Loucy (cell line): ENCODE data around the gene TMEM17.

Experiments
- H2AFZ ChIP-seq: fragments of 200-600 bp; sonication (generic); 2 replicates; pipeline ENCODE4 v1.6.0; 2016; ENCODE audit warnings: antibody characterized with exemption, mild to moderate bottlenecking, low read length, moderate library complexity
- H3F3A ChIP-seq: fragments of 200-600 bp; 2 replicates; pipeline ENCODE4 v1.6.0; 2016; ENCODE audit warnings: antibody characterized with exemption, low read depth, mild to moderate bottlenecking
- H3K27me3 ChIP-seq: fragments of 200-600 bp; sonication (generic); 2 replicates; pipeline ENCODE4 v1.6.1; 2014; ENCODE audit warnings: low read length, mild to moderate bottlenecking; ENCODE audit not compliant: insufficient read depth, poor library complexity, severe bottlenecking
- H3K36me3 ChIP-seq: fragments of 200-600 bp; sonication (generic); 2 replicates; pipeline ENCODE4 v1.6.1; 2016; ENCODE audit warnings: low read length; ENCODE audit not compliant: insufficient read depth
- H3K4me1 ChIP-seq: fragments of 200-600 bp; sonication (generic); 2 replicates; pipeline ENCODE4 v1.5.1; 2014; ENCODE audit warnings: low read length, mild to moderate bottlenecking; ENCODE audit not compliant: insufficient read depth, poor library complexity, severe bottlenecking
- H3K4me2 ChIP-seq: fragments of 200-600 bp; sonication (generic); 2 replicates; pipeline ENCODE4 v1.6.0; 2014; ENCODE audit warnings: antibody characterized with exemption, low read length, low read depth, mild to moderate bottlenecking; ENCODE audit not compliant: poor library complexity, severe bottlenecking
- H3K4me3 ChIP-seq: fragments of 200-600 bp; sonication (generic); 2 replicates; pipeline ENCODE4 v1.5.1; 2014; ENCODE audit warnings: low read length, mild to moderate bottlenecking, mixed read lengths; ENCODE audit not compliant: poor library complexity, severe bottlenecking
- H3K79me2 ChIP-seq: fragments of 200-600 bp; sonication (generic); 2 replicates; pipeline ENCODE4 v1.6.1; 2014; ENCODE audit warnings: low read length; ENCODE audit not compliant: insufficient read depth
- H3K9ac ChIP-seq: fragments of 200-600 bp; sonication (generic); 2 replicates; pipeline ENCODE4 v1.6.0; 2014; ENCODE audit warnings: mild to moderate bottlenecking, low read depth, low read length, moderate library complexity; ENCODE audit not compliant: poor library complexity, severe bottlenecking
- H3K9me2 ChIP-seq: fragments of 200-600 bp; sonication (generic); replicated peaks from 2 replicates; pipeline ENCODE4 v1.6.1; 2016; ENCODE audit warnings: low read depth, low read length, mixed read lengths
- H3K9me3 ChIP-seq: fragments of 200-600 bp; sonication (generic); 2 replicates; pipeline ENCODE4 v1.6.1; 2014; ENCODE audit warnings: mild to moderate bottlenecking, antibody characterized with exemption, low read length, low read depth; ENCODE audit not compliant: insufficient read depth
- H4K20me1 ChIP-seq: fragments of 200-600 bp; sonication (generic); 2 replicates; pipeline ENCODE4 v1.6.0; 2014; ENCODE audit warnings: antibody characterized with exemption, low read length, mild to moderate bottlenecking; ENCODE audit not compliant: insufficient read depth, poor library complexity, severe bottlenecking
- CTCF ChIP-seq: fragments of 200-600 bp; sonication (generic); conservative IDR thresholded peaks from 2 replicates; pipeline ENCODE4 v1.5.1; 2014; ENCODE audit warnings: mild to moderate bottlenecking, antibody characterized with exemption, low read length
- EZH2phosphoT487 ChIP-seq: fragments of 200-600 bp; IDR thresholded peaks from 2 replicates; pipeline ENCODE4 v1.6.1; 2018; ENCODE audit warnings: antibody characterized with exemption, mild to moderate bottlenecking, moderate library complexity, borderline replicate concordance

TMEM17 gene

GRCh38 chr2:62460175-62460574, 45.8 kb downstream of the TMEM17 start:
- Histone ChIP-seq H4K20me1 (no peaks in the 10 kb centered on the region), H3K9me3 (no peaks in the 10 kb centered on the region), H3K36me3 (no peaks in the 10 kb centered on the region), H3K9ac (no peak overlapping the region), H3K9me2 (no peaks in the 10 kb centered on the region), H3K27me3 (no peaks in the 10 kb centered on the region), H3K4me3 (no peak overlapping the region), H3K79me2 (no peaks in the 10 kb centered on the region), H3F3A (no peaks in the 10 kb centered on the region), H2AFZ (no peak overlapping the region), H3K4me1 (no peaks in the 10 kb centered on the region), H3K4me2 (no peak overlapping the region)
- TF ChIP-seq EZH2phosphoT487, result no peak
- no peak for TF ChIP-seq CTCF

GRCh38 chr2:62459672-62460071, 46.3 kb downstream of the TMEM17 start:
- Histone ChIP-seq H3K79me2 (no peaks in the 10 kb centered on the region), H3K4me1 (no peaks in the 10 kb centered on the region), H3K27me3 (no peaks in the 10 kb centered on the region), H3K9ac (no peak overlapping the region), H3K9me2 (no peaks in the 10 kb centered on the region), H2AFZ (no peak overlapping the region), H3K36me3 (no peaks in the 10 kb centered on the region), H3K4me3 (no peak overlapping the region), H3F3A (no peaks in the 10 kb centered on the region), H3K9me3 (no peaks in the 10 kb centered on the region), H4K20me1 (no peaks in the 10 kb centered on the region), H3K4me2 (no peak overlapping the region)
- TF ChIP-seq EZH2phosphoT487, result no peak
- TF ChIP-seq CTCF, result no peak

GRCh38 chr2:62459106-62459505, 46.9 kb downstream of the TMEM17 start:
- Histone ChIP-seq H3K9ac (no peak overlapping the region), H3K79me2 (no peaks in the 10 kb centered on the region), H3K9me3 (no peaks in the 10 kb centered on the region), H4K20me1 (no peaks in the 10 kb centered on the region), H3K36me3 (no peaks in the 10 kb centered on the region), H3K9me2 (no peaks in the 10 kb centered on the region), H3K4me2 (no peak overlapping the region), H2AFZ (no peak overlapping the region), H3K27me3 (no peaks in the 10 kb centered on the region), H3K4me1 (no peaks in the 10 kb centered on the region), H3F3A (no peaks in the 10 kb centered on the region), H3K4me3 (no peak overlapping the region)
- TF ChIP-seq CTCF (no peak), EZH2phosphoT487 (no peak)
